ENCODE results near the gene HNF4A.

DNA sequence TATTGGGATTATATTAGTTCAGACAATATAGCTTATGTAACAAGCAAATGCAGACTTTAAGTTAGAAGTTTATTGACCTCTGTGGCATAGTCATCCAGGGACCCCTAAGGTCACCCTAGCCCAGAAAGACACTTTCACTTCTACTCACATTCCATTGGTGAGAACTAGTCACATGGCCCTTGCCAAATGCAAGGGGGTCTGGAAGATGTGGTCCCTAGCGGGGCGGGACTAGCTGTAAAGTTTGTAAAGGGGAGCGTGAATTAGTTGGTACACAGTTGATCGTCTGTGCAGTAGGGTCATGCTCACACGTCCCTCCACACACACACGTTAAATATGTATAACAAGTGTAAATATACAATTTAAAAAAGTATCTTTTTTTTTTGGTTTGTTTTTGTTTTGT lies 9.3 kb downstream of the HNF4A start:
- TF ChIP-seq EGR1 (IDR thresholded peaks at IDR 0.05) (no peak), EP300 (IDR thresholded peaks at IDR 0.05; ENCODE audit: borderline replicate concordance) (no peak), YY1 (IDR thresholded peaks at IDR 0.05; ENCODE audit: low read depth) (no peak), RAD21 (IDR thresholded peaks at IDR 0.05; ENCODE audit: low read depth) (no peak), TEAD4 (IDR thresholded peaks at IDR 0.05) (no peak), CREB1 (IDR thresholded peaks at IDR 0.05; ENCODE audit: low read depth) (no peak)
- TF ChIP-seq, protein P1, sequence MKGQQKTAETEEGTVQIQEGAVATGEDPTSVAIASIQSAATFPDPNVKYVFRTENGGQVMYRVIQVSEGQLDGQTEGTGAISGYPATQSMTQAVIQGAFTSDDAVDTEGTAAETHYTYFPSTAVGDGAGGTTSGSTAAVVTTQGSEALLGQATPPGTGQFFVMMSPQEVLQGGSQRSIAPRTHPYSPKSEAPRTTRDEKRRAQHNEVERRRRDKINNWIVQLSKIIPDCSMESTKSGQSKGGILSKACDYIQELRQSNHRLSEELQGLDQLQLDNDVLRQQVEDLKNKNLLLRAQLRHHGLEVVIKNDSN (IDR thresholded peaks at IDR 0.05): no peak

Data from Ishikawa (cell line).